Measurements from ENCODE around the gene DIABLO. TPM values are rescaled to one million over a fixed set of nuclear protein-coding genes. Genes with fewer than 3 reads are reported as not detected.
"Not testable (repeated sequence)": the region's sequence is repeated elsewhere in the genome, so short reads cannot be mapped to it uniquely, and the experiment has no call there.

The DIABLO gene
- 79.6 and 93.7 TPM in 2 replicates for total RNA-seq (2014; rRNA removed; shearing (Covaris generic))

DNA sequence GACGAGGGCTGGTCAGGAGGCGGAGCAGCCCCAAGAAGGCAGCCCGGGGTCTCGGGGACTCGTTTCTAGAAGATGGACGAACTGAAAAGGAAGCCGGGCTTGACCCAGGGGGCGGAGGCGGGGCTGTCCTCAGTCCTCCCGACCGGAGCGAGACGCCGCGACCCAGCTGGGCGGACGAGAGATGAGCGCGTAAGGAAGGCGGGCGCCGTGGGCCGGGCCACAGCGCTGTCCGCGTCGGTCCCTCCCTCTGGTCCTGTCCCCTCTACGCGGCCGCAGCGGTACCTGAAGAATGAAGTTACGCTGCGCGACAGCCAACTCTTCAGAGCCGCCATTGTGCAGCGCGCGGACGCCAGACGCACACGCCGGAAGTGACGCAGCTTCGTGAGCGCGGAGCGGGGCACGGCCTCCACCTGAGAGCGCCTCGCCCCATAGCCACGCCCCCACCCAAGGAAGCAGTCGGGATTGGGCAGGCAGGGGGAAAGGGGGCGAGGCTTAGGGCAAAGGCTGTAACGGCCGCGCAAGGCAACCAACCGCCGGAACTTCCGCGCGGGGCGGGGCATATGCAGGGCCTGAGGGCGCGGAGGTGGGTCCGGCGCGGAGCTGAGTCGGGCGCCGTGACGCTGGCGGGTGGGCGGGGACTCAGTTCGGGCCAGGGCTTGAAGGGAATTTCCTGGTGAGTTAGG, at the start of gene DIABLO:
Gene DIABLO, minus strand, starts transcription at position 370 of the 683 bp plus-strand sequence. Its CDS starts 38 bp downstream, at position 332.
- peak; percentile 100 for DNase-seq (ENCODE audit: low spot score)
- in situ Hi-C loops (cut with HindIII; ENCODE audit: low sequenced_read_pairs): no loop called here

DNA sequence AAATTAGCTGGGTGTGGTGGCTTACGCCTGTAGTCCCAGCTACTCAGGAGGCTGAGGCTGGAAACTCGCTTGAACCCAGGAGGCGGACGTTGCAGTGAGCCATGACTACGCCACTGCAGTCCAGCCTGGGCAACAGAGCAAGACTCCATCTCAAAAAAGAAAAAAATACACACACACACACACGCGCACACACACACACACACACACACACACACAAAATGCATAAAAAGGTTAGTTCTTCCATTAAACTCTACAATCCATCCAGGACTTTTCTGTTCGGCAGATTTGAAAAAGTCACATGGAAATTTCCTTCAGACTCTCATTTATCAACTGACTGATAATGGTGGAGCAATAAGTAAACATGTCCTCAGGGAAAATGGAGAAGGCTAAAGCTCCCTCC, 49.6 kb upstream of the DIABLO start:
- no peak for DNase-seq (ENCODE audit: low spot score)
- in situ Hi-C loops (cut with HindIII; ENCODE audit: low sequenced_read_pairs): no loop called here

DNA sequence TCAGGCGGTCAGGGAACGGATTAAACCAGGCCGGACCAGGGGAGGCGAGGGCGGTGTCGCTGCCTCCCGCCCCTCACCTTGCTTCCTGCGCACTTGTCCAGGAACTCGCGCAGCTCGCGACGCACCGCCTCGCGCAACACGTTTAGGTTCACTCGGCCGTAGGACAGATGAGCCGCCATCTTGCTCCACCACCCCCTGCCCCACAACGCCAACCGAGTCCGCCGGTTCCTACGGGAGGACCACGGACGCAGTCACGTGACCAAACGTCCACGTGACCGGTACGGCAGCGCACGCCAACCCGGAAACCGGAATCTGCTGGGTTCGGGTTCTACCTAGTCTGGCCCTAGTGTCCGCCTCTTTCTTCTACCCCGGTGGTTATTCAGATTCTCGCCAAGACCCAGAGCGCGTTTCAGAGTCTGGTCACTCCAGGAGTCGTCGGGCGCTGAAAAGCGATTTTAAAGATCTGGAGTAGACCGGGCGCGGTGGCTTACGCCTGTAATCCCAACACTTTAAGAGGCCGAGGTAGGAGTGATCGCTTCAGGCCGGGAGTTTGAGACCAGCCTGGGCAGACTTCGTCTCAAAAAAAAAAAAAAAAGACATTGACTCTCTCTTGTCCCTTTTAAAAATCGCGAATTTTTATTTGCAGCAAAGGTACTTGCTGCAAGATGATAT, 40.5 kb upstream of the DIABLO start, which contains the start of gene VPS33A:
Gene VPS33A, minus strand, starts transcription at position 265 of the 672 bp plus-strand sequence. Its CDS starts 86 bp downstream, at position 179.
- peak; percentile 96 for DNase-seq (ENCODE audit: low spot score)
- in situ Hi-C loops (cut with HindIII; ENCODE audit: low sequenced_read_pairs): no loop called here

DNA sequence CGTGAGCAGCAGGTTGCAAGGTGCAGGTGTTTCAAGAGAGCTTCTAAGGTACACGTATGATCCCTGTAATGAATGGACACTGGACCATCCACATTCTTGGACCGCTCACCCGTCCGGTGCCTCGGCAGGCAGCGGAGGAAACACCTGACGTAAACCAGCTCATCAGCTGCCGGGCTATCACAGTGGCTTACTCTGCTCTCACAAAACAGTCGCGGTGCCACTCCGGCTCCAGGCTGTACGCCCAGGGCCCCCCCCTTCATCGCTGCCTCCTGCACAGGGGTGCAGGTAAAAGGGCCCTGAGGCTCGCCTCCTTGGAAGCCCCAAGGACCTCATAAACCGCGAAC, 40.0 kb upstream of the DIABLO start:
- in situ Hi-C loops (cut with HindIII; ENCODE audit: low sequenced_read_pairs): no loop called here
- DNase-seq (ENCODE audit: low spot score): peak; percentile 66

DNA sequence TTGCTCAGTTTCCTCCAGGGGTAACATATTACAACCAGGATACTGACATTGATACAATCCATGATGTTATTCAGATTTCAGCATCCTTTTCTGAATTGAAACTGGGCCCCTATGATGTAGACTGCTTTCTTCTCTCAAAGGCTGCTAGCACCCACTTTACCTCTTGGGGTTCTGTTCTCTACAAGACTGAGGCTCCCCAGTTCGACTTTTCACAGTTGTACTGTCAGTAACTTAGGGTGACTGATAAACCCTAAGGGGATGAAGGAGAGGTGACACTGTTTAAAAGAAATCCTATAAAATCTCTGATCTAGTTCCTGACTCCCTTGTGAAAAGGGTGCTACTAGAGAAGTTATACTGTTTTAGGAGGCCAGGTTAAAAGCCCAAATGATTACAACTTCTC, 39.6 kb upstream of the DIABLO start:
- DNase-seq (ENCODE audit: low spot score): no peak
- in situ Hi-C loops (cut with HindIII; ENCODE audit: low sequenced_read_pairs): no loop called here

DNA sequence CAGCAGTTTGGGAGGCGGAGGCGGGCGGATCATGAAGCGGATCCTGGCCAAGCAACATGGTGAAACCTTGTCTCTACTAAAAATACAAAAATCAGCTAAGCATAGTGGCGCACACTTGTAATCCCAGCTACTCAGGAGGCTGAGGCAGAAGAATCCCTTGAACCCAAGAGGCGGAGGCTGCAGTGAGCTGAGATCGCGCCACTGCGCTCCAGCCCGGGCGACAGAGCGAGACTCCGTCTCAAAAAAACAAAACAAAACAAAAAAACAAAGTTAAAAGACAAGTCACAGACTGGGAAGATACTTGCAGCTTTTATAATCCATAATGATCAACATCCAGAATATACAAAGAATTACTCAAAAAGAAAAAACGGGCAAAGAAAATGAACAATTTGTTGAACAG, 34.9 kb upstream of the DIABLO start:
- DNase-seq (ENCODE audit: low spot score); in situ Hi-C loops (cut with HindIII; ENCODE audit: low sequenced_read_pairs): not testable (repeated sequence)

DNA sequence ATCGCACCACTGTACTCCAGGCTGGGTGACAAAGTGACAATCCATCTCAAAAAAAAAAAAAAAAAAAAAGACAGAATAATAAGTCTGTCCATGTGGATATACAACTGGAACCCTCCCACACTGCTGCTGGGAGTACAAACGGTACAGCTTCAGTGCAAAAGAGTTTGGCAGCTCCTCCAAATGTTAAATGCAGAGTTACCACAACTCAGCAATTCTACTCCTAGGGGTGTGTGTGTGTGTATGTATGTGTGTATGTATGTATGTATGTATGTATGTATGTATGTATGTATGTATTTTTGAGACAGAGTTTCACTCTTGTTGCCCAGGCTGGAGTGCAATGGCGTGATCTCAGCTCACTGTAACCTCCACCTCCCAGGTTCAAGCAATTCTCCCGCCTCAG, 33.1 kb upstream of the DIABLO start:
- in situ Hi-C loops (cut with HindIII; ENCODE audit: low sequenced_read_pairs): not testable (repeated sequence)

DNA sequence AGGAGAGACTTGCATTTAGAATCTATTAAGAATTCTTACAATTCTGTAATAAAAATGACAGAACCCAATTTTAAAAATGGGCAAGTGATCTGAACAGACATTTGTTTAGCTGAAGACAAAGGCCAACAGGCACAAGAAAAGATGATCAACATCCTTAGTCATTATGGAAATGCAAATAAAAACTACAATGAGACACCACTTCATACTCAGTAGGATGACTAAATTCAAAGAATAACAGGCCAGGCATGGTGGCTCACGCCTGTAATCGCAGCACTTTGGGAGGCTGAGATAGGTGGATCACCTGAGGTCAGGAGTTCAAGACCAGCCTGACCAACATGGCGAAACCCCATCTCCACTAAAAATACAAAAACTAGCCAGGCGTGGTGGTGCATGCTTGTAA, 32.6 kb upstream of the DIABLO start:
- in situ Hi-C loops (cut with HindIII; ENCODE audit: low sequenced_read_pairs); DNase-seq (ENCODE audit: low spot score): not testable (repeated sequence)

More for the DNA sequence above, 33.1 kb upstream of the DIABLO start:
- DNase-seq (ENCODE audit: low spot score): not testable (repeated sequence)

DNA sequence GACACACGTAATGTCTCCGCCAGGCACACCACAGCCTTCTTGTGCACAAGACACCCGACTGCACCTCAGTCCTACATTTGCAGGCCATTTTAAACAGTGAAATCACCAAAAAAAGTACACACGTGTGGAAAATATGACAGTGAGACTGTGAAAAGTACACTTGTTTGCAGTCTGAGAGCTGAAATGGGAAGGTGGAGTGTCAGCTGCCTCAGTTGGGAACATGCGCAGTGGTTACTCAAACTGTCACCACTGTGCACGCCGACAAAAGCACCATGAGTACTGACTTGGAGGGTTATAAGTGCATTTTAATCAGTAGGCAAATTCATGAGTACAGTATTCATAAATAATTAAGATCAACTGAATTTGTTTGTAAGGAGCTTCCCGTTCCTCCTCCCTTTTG, 24.7 kb upstream of the DIABLO start:
- in situ Hi-C loops (cut with HindIII; ENCODE audit: low sequenced_read_pairs): no loop called here
- DNase-seq (ENCODE audit: low spot score): peak; percentile 77

DNA sequence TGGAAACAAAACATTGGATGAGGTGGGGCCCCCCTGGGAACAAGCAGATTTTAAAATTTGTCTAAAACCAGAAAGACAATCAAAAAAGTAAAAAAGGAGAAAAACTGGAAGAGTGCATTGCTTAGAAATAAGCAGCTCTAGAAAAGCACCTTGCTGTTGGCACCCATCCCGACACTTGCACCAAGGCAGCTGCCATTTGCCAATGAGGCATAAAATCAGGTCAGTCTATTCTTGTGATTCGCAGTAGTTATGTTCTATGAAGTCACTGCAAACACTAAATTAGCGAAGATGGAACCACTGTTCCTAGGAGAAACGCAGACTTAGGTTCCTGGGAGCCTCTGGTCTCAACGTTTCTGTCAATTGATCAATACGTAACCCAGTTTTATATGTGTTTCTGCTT, 24.2 kb upstream of the DIABLO start:
- in situ Hi-C loops (cut with HindIII; ENCODE audit: low sequenced_read_pairs): no loop called here
- peak; percentile 93 for DNase-seq (ENCODE audit: low spot score)

DNA sequence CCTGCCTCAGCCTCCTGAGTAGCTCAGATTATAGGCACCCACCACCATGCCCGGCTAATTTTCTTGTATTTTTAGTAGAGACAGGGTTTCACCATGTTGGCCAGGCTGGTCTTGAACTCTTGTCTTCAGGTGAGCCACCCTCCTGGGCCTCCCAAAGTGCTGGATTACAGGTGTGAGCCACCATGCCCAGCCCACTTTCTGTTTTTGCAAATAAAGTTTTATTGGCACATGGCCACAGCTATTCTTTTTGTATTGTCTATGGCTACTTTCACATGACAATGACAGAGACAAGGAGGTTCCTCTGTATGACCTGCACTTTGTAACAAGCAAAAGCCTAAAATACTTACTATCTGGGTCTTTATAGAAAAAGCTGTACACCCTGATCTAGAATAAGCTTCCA, 19.7 kb upstream of the DIABLO start:
- DNase-seq (ENCODE audit: low spot score): no peak
- in situ Hi-C loops (cut with HindIII; ENCODE audit: low sequenced_read_pairs): no loop called here

DNA sequence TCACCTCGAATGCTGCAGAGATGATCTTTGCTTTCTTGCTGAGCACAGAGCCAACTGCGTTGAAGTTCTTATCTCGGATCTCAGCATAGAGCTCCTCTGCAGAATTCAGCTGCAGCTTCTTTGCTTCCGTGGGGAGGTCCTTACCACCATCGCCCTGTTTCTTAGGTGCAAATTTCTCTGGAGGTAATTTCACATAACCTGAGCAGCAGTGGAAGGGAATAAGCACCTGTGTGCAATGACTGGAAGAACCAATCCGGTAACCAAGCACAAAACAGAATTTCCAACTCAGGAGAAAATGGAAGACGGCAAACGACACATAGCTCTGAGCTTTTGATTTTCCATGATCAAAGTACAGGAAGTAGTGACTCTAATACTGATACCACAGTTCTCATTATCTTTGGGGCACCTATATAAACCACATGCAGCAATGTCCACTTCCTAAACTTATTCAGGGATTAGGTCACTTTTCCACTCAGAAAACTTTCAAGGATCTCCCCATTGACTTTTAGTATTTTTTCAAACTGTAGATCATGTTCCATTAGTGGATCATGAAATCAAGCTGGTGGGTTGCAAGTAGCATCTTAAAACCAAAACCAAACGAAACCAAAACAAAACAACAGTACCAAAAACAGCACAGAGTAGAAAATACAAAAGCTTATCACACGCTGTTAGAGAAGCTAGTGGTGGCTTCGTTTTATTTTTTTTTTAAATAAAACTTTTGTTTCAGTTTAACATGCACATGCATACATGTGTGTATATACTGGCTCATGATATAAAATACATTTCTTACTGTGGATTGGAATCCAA, 18.9 kb upstream of the DIABLO start:
- in situ Hi-C loops (cut with HindIII; ENCODE audit: low sequenced_read_pairs): no loop called here
- DNase-seq (ENCODE audit: low spot score): no peak

DNA sequence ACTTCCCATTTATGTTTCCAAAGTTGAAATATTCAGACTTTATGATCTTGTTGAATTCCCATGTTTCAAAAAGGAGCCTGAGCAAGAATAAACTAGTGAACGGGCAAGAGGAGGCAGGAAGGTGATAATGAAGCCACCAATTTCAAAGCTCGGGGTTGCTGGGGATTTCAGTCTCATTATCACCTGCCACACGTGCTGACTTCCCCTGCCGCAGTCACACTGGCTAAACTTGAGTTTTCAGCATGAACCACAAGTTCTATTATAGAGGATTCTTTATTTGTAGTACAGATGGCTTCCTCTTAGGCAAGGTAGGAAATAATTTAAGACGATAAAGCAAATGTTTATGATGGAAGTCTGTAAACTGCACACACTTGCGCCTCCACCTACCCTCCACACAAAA, 18.1 kb upstream of the DIABLO start:
- in situ Hi-C loops (cut with HindIII; ENCODE audit: low sequenced_read_pairs): no loop called here

DNA sequence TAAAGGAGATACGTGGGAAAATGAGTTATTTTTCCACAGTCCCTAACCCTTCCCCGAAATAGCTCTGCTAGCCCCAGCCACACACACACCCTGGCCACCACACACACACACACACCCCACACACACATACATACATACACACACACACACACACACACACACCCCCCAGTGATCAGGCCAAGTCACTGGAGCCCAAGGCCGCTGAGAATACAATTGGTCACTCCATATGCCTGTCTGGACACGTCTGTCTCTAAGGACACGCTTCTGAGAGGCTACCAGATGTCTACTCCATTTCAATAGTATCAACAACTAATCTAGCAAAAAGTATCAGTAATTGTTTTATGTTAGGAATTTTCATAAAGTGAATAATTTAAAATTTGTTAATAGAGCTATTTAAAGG, 13.0 kb upstream of the DIABLO start:
- in situ Hi-C loops (cut with HindIII; ENCODE audit: low sequenced_read_pairs): no loop called here
- no peak for DNase-seq (ENCODE audit: low spot score)

More for the DNA sequence above, 18.1 kb upstream of the DIABLO start:
- DNase-seq (ENCODE audit: low spot score): no peak

DNA sequence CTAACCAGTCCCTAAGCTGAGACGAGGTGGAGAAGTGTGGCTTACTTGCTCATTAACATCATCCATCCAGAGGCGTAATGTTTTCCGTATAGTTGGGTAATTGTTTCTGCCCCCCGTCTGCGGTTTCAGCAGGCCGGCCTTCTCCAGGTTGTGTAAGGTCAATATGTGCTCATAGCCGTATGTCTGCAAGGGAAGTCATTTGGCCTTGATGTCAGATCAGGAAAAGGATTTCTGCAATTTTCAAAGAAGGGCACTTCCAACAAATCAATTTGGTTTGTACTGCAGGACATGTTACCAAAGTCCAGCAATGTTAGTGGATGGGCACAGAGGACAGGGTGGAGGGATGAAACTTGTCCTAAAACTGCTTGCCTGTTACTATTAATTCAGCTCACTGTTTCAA, 9.9 kb upstream of the DIABLO start:
- DNase-seq (ENCODE audit: low spot score): no peak
- in situ Hi-C loops (cut with HindIII; ENCODE audit: low sequenced_read_pairs): no loop called here

DNA sequence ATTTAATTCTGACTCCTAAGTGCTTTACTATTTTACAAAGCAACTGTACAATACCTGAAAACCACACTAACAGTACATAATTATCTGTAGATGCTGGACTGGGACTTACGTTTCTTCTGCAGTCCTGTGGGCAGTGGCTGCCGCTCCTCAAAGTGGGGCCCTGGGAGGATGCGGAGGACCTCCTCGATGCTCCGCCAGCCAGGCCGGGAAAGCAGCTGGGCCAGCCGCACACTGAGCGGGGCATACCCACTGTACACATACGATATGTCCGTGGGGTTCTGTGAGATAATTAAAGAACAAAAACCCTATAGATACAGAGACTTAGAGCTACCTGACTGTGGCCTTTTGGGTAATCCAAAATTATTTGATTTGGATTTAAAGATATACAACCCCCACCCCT, 6.8 kb upstream of the DIABLO start:
- in situ Hi-C loops (cut with HindIII; ENCODE audit: low sequenced_read_pairs): no loop called here

DNA sequence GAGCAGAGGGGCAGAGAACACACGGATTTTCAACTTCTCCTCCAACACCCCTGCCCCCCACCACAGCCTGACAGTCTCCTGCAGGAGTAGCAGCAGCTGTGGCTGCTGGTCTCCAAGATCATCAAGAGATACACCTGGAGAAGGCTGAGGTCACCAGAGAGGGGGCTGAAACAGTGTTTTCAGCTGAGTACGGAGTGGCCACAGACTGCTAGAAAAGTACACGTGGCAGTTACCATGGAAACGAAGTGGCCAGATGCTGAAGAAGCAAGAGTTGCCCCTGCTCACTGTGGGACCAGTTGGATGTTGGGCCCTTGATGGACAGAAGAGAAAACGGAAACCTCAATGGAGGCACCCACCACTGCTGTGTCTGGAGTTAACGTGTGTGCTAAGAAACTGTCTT, 4.9 kb upstream of the DIABLO start:
- DNase-seq (ENCODE audit: low spot score): no peak
- in situ Hi-C loops (cut with HindIII; ENCODE audit: low sequenced_read_pairs): no loop called here

More for the DNA sequence above, 6.8 kb upstream of the DIABLO start:
- DNase-seq (ENCODE audit: low spot score): no peak

DNA sequence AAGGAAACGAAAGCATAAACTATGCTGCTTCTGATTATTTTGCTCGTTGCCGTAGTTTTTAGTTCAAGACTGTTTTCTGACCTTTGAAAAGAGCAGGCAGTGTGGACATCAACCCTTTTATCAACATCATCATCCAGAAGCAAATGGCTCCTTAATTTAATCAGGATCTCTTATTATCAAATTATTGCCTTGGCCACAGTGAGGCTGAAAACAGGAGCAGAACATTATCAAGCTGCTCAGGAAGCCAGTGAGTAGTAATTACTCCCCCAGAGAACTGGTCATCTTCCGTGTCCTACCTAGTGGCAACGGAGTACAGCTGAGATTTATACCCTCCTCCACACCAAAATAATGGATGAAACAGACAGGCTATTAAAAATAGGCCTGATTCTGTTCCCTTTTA, 2.2 kb upstream of the DIABLO start:
- in situ Hi-C loops (cut with HindIII; ENCODE audit: low sequenced_read_pairs): no loop called here
- DNase-seq (ENCODE audit: low spot score): no peak

DNA sequence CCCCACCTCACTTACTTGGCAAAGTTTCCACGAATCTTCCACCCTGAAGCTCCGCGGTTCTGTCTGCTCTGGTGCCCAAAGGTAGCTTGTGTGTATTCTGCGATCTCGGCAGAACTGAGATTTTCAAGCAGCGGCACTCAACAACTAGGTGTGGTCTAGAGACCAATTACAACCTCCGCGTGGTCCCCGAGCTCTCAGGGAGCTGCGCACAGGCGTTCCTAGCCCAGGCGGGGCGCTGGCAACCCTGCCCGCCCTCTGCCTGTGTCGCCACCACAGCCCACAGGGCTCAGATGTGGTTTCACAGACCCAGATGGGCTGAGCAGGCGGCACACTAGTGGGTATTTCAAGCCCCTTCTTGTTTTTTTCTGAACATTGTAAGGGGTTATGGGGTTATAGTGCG, 1.5 kb upstream of the DIABLO start:
- in situ Hi-C loops (cut with HindIII; ENCODE audit: low sequenced_read_pairs): no loop called here
- DNase-seq (ENCODE audit: low spot score): no peak
